ENCODE measurements around the gene BCL2L14.

Gene BCL2L14

GRCh38 chr12:12070674-12071656 lies at the start of gene BCL2L14:
Gene BCL2L14 (plus strand): TSS chr12:12070939. CDS start chr12:12079306, 8,367 bp downstream.
- no peak within 1 kb of the TSS for H2AFZ ChIP-seq (ENCODE audit: low read length)
- TF ChIP-seq CTCF (IDR thresholded peaks at IDR 0.05; ENCODE audit: low read length), result no peak
- no peak for TF ChIP-seq EZH2 (IDR thresholded peaks at IDR 0.05; ENCODE audit: borderline replicate concordance, low read length)
- no peaks in the 10 kb centered on the region for H3K79me2 ChIP-seq (ENCODE audit: insufficient read depth, low read length)

GRCh38 chr12:12022306-12022936 lies 48.3 kb upstream of the BCL2L14 start:
- TF ChIP-seq EZH2 (IDR thresholded peaks at IDR 0.05; ENCODE audit: borderline replicate concordance, low read length), result no peak
- TF ChIP-seq CTCF (IDR thresholded peaks at IDR 0.05; ENCODE audit: low read length), result no peak
- Histone ChIP-seq H3K27ac (ENCODE audit: low read depth, low read length, poor library complexity, severe bottlenecking) (peak overlapping the region; percentile 98), H3K27me3 (ENCODE audit: insufficient read depth, low read length) (no peaks in the 10 kb centered on the region), H3K9me2 (ENCODE audit: low read depth, low read length) (no peaks in the 10 kb centered on the region), H3F3A (ENCODE audit: insufficient read depth, low read length) (0 out of 2 replicates have a peak, but pooled peaks cover 10% of the 10 kb centered on the region), H3K36me3 (ENCODE audit: insufficient read depth, low read length) (no peaks in the 10 kb centered on the region), H3K9me3 (ENCODE audit: low read length) (peaks cover 6% of the 10 kb centered on the region; the same call in 1 of the 2 replicates), H3K79me2 (ENCODE audit: insufficient read depth, low read length) (no peaks in the 10 kb centered on the region), H4K20me1 (ENCODE audit: insufficient read depth, low read length) (no peaks in the 10 kb centered on the region), H3K9ac (ENCODE audit: low read length) (peak overlapping the region; percentile 59), H3K4me2 (ENCODE audit: low read length) (peak overlapping the region; percentile 63), H2AFZ (ENCODE audit: low read length) (no peak overlapping the region), H3K4me1 (ENCODE audit: insufficient read depth, low read length, severe bottlenecking) (peaks cover 75% of the 10 kb centered on the region), H3K4me3 (ENCODE audit: low read depth, low read length, poor library complexity, severe bottlenecking) (no peak overlapping the region)

More at GRCh38 chr12:12070674-12071656, at the start of gene BCL2L14:
- no peak within 1 kb of the TSS for H3K4me3 ChIP-seq (ENCODE audit: low read depth, low read length, poor library complexity, severe bottlenecking)
- peaks cover 7% of the 10 kb centered on the region for H3K4me1 ChIP-seq (ENCODE audit: insufficient read depth, low read length, severe bottlenecking)
- H3K27me3 ChIP-seq (ENCODE audit: insufficient read depth, low read length), result peaks cover 8% of the 10 kb centered on the region; the same call in 1 of the 2 replicates
- H3K9me2 ChIP-seq (ENCODE audit: low read depth, low read length), result no peaks in the 10 kb centered on the region
- H4K20me1 ChIP-seq (ENCODE audit: insufficient read depth, low read length), result no peaks in the 10 kb centered on the region
- no peak within 1 kb of the TSS for H3K27ac ChIP-seq (ENCODE audit: low read depth, low read length, poor library complexity, severe bottlenecking)
- 0 out of 2 replicates have a peak within 1 kb of the TSS, but pooled peaks have one; percentile 3 for H3K4me2 ChIP-seq (ENCODE audit: low read length)
- no peak within 1 kb of the TSS for H3K9ac ChIP-seq (ENCODE audit: low read length)
- no peaks in the 10 kb centered on the region for H3K9me3 ChIP-seq (ENCODE audit: low read length)
- no peaks in the 10 kb centered on the region for H3F3A ChIP-seq (ENCODE audit: insufficient read depth, low read length)
- H3K36me3 ChIP-seq (ENCODE audit: insufficient read depth, low read length), result no peaks in the 10 kb centered on the region

GRCh38 chr12:12023456-12023855 lies 47.3 kb upstream of the BCL2L14 start:
- Histone ChIP-seq H3K4me2 (ENCODE audit: low read length) (peak overlapping the region; percentile 63), H3K9me3 (ENCODE audit: low read length) (peaks cover 9% of the 10 kb centered on the region; the same call in 1 of the 2 replicates), H3K4me1 (ENCODE audit: insufficient read depth, low read length, severe bottlenecking) (peaks cover 70% of the 10 kb centered on the region), H4K20me1 (ENCODE audit: insufficient read depth, low read length) (no peaks in the 10 kb centered on the region), H3K79me2 (ENCODE audit: insufficient read depth, low read length) (no peaks in the 10 kb centered on the region), H2AFZ (ENCODE audit: low read length) (no peak overlapping the region), H3K27me3 (ENCODE audit: insufficient read depth, low read length) (no peaks in the 10 kb centered on the region), H3K9ac (ENCODE audit: low read length) (peak overlapping the region; percentile 59), H3F3A (ENCODE audit: insufficient read depth, low read length) (0 out of 2 replicates have a peak, but pooled peaks cover 10% of the 10 kb centered on the region), H3K27ac (ENCODE audit: low read depth, low read length, poor library complexity, severe bottlenecking) (peak overlapping the region; percentile 98), H3K36me3 (ENCODE audit: insufficient read depth, low read length) (no peaks in the 10 kb centered on the region), H3K4me3 (ENCODE audit: low read depth, low read length, poor library complexity, severe bottlenecking) (peak overlapping the region; percentile 12), H3K9me2 (ENCODE audit: low read depth, low read length) (no peaks in the 10 kb centered on the region)
- TF ChIP-seq EZH2 (IDR thresholded peaks at IDR 0.05; ENCODE audit: borderline replicate concordance, low read length) (no peak), CTCF (IDR thresholded peaks at IDR 0.05; ENCODE audit: low read length) (no peak)

Measured in OCI-LY1 (cell line).